Endothelial cell of umbilical vein (primary cell): Measurements from ENCODE around the gene SRRD. TPM values are rescaled to one million over a fixed set of nuclear protein-coding genes. Genes with fewer than 3 reads are reported as not detected.
A peak's percentile ranks its signal among the peaks of the same experiment; 100 is the strongest.

Source experiments
- BruUV-seq: library from RNA; stranded (reverse); fragments of 400-500 nt; replicated peaks from 2 replicates; lab custom pipeline; 2021; lab: Mats Ljungman, UMichigan
- CTCF ChIA-PET: fragments of 300-600, 350-600 bp; sonication (Branson Sonifier 250); formaldehyde crosslinking; loops from one replicate; lab custom pipeline; 2021; ENCODE audit warnings: antibody characterized with exemption, inconsistent platforms; lab: Charles Lee
- POLR2A ChIA-PET: fragments of 300-600, 350-600 bp; sonication (Branson Sonifier 250); formaldehyde crosslinking; loops from one replicate; lab custom pipeline; 2021; ENCODE audit warnings: antibody characterized with exemption, inconsistent platforms; lab: Charles Lee
- DNase-seq: peaks from one replicate; pipeline ENCODE4 v3.0.0-alpha.2; 2011; ENCODE audit warnings: low read depth, low spot score
- FAIRE-seq: peaks from 2 replicates; lab custom pipeline; 2011; peaks lifted over from hg19 to GRCh38; lab: Jason Lieb, UNC
- H2AFZ ChIP-seq: 2 replicates; pipeline ENCODE4 v1.6.0; 2012; ENCODE audit warnings: low read depth, low read length, control low read depth, inconsistent platforms
- H3K27ac ChIP-seq: 2 replicates; pipeline ENCODE4 v1.5.1; 2011; ENCODE audit warnings: low read depth, mild to moderate bottlenecking, control low read depth, low read length, moderate library complexity; ENCODE audit not compliant: insufficient read depth
- H3K27me3 ChIP-seq, 2 experiments: 2 replicates each; pipeline versions ENCODE4 v1.6.0 to v1.6.1; 2011; ENCODE audit warnings: low read length in 2 of 2, mixed read lengths in 1 of 2; ENCODE audit not compliant: control insufficient read depth in 2 of 2, insufficient read depth in 2 of 2
- H3K36me3 ChIP-seq, 2 experiments: 2 replicates in 1 of 2; 3 replicates in 1 of 2; pipeline ENCODE4 v1.5.1; 2011; ENCODE audit warnings: low read length in 2 of 2, mild to moderate bottlenecking in 1 of 2, moderate library complexity in 1 of 2; ENCODE audit not compliant: control insufficient read depth in 2 of 2, insufficient read depth in 2 of 2; ENCODE audit errors: extremely low read depth in 1 of 2
- H3K4me1 ChIP-seq: 3 replicates; pipeline ENCODE4 v1.5.1; 2011; ENCODE audit warnings: mild to moderate bottlenecking, low read length; ENCODE audit not compliant: control insufficient read depth, insufficient read depth; ENCODE audit errors: extremely low read depth
- H3K4me2 ChIP-seq: 2 replicates; pipeline ENCODE4 v1.6.1; 2011; ENCODE audit warnings: low read length, control low read depth, mixed read lengths; ENCODE audit not compliant: insufficient read depth
- H3K4me3 ChIP-seq, 3 experiments: fragments of 200-600 bp in 1 of 3; sonication (generic), shearing (Covaris generic) in 1 of 3; replicated peaks in 1 of 3; 2 replicates each; pipeline ENCODE4 v1.5.1; 2011 to 2016; ENCODE audit warnings: control low read depth in 3 of 3, low read length in 3 of 3, mild to moderate bottlenecking in 2 of 3, inconsistent platforms in 1 of 3, low read depth in 1 of 3, moderate library complexity in 1 of 3; ENCODE audit not compliant: insufficient read depth in 1 of 3
- H3K79me2 ChIP-seq: 2 replicates; pipeline ENCODE4 v1.6.0; 2012; ENCODE audit warnings: low read length, inconsistent platforms; ENCODE audit not compliant: control insufficient read depth, insufficient read depth
- H3K9ac ChIP-seq: replicated peaks from 2 replicates; pipeline ENCODE3; 2011; ENCODE audit warnings: low read length, control low read depth; ENCODE audit not compliant: insufficient read depth; ENCODE audit errors: extremely low read depth
- H3K9me1 ChIP-seq: replicated peaks from 3 replicates; pipeline ENCODE4 v1.6.0; 2011; ENCODE audit warnings: mild to moderate bottlenecking, low read length; ENCODE audit not compliant: control insufficient read depth, insufficient read depth; ENCODE audit errors: extremely low read depth
- H3K9me3 ChIP-seq: replicated peaks from 2 replicates; pipeline ENCODE4 v1.5.1; 2012; ENCODE audit warnings: low read length, inconsistent platforms; ENCODE audit not compliant: control insufficient read depth, insufficient read depth
- H4K20me1 ChIP-seq: replicated peaks from 2 replicates; pipeline ENCODE3; 2011; ENCODE audit warnings: mild to moderate bottlenecking, low read length; ENCODE audit not compliant: control insufficient read depth, insufficient read depth; ENCODE audit errors: extremely low read depth
- EZH2 ChIP-seq: IDR thresholded peaks from 2 replicates; pipeline ENCODE4 v1.6.1; 2012; ENCODE audit warnings: borderline replicate concordance, low read depth, mild to moderate bottlenecking, moderate library complexity, low read length, inconsistent platforms; ENCODE audit not compliant: severe bottlenecking
- FOS ChIP-seq: IDR thresholded peaks from 2 replicates; pipeline ENCODE4 v1.6.1; 2011; ENCODE audit warnings: mild to moderate bottlenecking, low read length, moderate library complexity, borderline replicate concordance; ENCODE audit not compliant: insufficient read depth
- GATA2 ChIP-seq: IDR thresholded peaks from 2 replicates; pipeline ENCODE4 v1.7.0; 2011; ENCODE audit warnings: low read depth, mild to moderate bottlenecking, moderate library complexity, mixed read lengths, low read length; ENCODE audit not compliant: insufficient read length, insufficient read depth
- JUN ChIP-seq: IDR thresholded peaks from 2 replicates; pipeline ENCODE4 v1.6.1; 2011; ENCODE audit warnings: borderline replicate concordance, low read depth; ENCODE audit not compliant: insufficient read length, insufficient read depth
- MYC ChIP-seq: IDR thresholded peaks from one replicate; pipeline ENCODE4 v1.6.1; 2011; ENCODE audit warnings: mild to moderate bottlenecking, low read depth, low read length
- POLR2A ChIP-seq: IDR thresholded peaks from 2 replicates; pipeline ENCODE4 v1.6.1; 2012; ENCODE audit warnings: low read depth, mild to moderate bottlenecking, control low read depth, low read length
- POLR2AphosphoS5 ChIP-seq: IDR thresholded peaks from 2 replicates; pipeline ENCODE4 v1.6.1; 2012; ENCODE audit warnings: low read depth, mild to moderate bottlenecking, control low read depth, low read length, moderate library complexity; ENCODE audit not compliant: insufficient read depth
- dilution Hi-C: fragments of 300-500 bp; cut with MboI; formaldehyde crosslinking; loops from one replicate; pipeline ENCODE4 v1.15.0; 2019; ENCODE audit warnings: low sequenced_read_pairs; ENCODE audit not compliant: extremely low pct_ligation_motif_present
- intact Hi-C: fragments of 100-400 bp; cut with micrococcal nuclease; formaldehyde crosslinking; loops from one replicate; pipeline ENCODE4 v1.10.0; 2022
- polyA plus RNA-seq, 4 experiments: library from polyadenylated mRNA; depleted of rRNA in 3 of 4; stranded (reverse) in 3 of 4; unstranded in 1 of 4; fragments of >200 nt; gene quantifications; 2 replicates each; pipeline versions ENCODE4 v1.2.1 to v1.2.3, GENCODE V29; 2011 to 2012; ENCODE audit warnings: missing spikeins in 1 of 4
- total RNA-seq: library from RNA; stranded (reverse); gene quantifications from 2 replicates; pipeline ENCODE4 v1.2.3, GENCODE V29; 2021
- TF ChIP-seq, protein P1 (sequence below), 2 donors: IDR thresholded peaks; 1 replicate in 1 of 2; 2 replicates in 1 of 2; pipeline ENCODE4 v1.5.1; 2011; ENCODE audit warnings: low read length in 2 of 2, mild to moderate bottlenecking in 2 of 2, moderate library complexity in 2 of 2, control low read depth in 1 of 2, inconsistent platforms in 1 of 2, low read depth in 1 of 2; ENCODE audit not compliant: insufficient read depth in 1 of 2; ENCODE audit errors: extremely low read depth in 1 of 2
- TF ChIP-seq, protein P2 (sequence below): IDR thresholded peaks from 2 replicates; pipeline ENCODE4 v1.6.1; 2011; ENCODE audit not compliant: insufficient read depth, insufficient read length

Gene SRRD
- total and polyA plus RNA-seq, 2 donors (not counting 3 experiments of a cell fraction or from before 2014, with no cell fraction given) = 23.4 to 24.2 TPM

DNA sequence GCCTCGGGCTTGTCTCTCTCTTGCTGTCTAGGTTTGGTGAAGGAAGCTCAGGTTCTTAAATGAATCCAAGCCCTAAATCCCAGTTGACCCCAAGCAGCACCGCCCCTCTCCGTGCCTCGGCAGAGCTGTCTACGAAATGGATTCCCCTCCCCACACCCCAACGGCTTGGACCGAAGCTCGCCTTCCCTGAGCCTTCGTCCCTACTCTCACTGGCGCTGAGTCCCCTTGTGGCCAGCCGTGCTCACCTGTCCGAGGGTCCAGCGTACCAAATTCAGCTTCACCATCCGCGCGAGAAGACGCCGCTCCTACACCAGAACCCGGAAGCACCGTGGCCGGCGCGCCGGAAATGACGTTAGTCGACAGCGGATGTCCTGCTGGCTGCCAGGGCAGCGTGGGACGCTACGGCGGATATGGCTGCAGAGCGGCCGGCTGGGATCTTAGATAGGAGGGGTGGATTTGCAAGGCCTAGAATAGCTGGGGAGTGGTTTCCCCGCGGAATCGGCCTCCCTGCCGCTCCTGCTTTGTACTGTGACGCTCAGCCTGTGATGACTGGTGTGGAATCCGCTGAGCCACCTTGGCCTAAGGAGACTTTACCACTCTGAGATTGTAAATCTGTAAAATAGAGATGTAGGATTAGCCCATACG is 28.6 kb downstream of the SRRD start, which contains the start of gene TFIP11:
Gene TFIP11, minus strand, starts transcription at position 325 of the 645 bp plus-strand sequence. CDS start 2,201 bp downstream, outside the sequence.
- Histone ChIP-seq H2AFZ (peak within 1 kb of the TSS; percentile 73), H3K9me3 (no peaks in the 10 kb centered on the region), H3K27me3 (no peaks in the 10 kb centered on the region), H3K36me3 (peaks cover 7 to 14% of the 10 kb centered on the region in 2 experiments), H3K4me3 (peak within 1 kb of the TSS; percentile 16 to 95 (median 88)), H3K4me1 (peaks cover 16% of the 10 kb centered on the region), H4K20me1 (no peaks in the 10 kb centered on the region), H3K9ac (peak within 1 kb of the TSS; percentile 89), H3K27ac (peak within 1 kb of the TSS; percentile 67), H3K79me2 (peaks cover 15% of the 10 kb centered on the region), H3K9me1 (no peaks in the 10 kb centered on the region), H3K4me2 (peak within 1 kb of the TSS; percentile 81)
- TF ChIP-seq POLR2AphosphoS5 (peak; percentile 85), FOS (no peak), POLR2A (peak; percentile 55), JUN (no peak), GATA2 (no peak), EZH2 (no peak), MYC (peak; percentile 80)
- TF ChIP-seq, protein P1, sequence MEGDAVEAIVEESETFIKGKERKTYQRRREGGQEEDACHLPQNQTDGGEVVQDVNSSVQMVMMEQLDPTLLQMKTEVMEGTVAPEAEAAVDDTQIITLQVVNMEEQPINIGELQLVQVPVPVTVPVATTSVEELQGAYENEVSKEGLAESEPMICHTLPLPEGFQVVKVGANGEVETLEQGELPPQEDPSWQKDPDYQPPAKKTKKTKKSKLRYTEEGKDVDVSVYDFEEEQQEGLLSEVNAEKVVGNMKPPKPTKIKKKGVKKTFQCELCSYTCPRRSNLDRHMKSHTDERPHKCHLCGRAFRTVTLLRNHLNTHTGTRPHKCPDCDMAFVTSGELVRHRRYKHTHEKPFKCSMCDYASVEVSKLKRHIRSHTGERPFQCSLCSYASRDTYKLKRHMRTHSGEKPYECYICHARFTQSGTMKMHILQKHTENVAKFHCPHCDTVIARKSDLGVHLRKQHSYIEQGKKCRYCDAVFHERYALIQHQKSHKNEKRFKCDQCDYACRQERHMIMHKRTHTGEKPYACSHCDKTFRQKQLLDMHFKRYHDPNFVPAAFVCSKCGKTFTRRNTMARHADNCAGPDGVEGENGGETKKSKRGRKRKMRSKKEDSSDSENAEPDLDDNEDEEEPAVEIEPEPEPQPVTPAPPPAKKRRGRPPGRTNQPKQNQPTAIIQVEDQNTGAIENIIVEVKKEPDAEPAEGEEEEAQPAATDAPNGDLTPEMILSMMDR (IDR thresholded peaks at IDR 0.05; ENCODE audit: extremely low read depth in 1 of 2, insufficient read depth in 1 of 2, low read depth in 1 of 2, low read length in 2 of 2) = no peak
- TF ChIP-seq, protein P2, sequence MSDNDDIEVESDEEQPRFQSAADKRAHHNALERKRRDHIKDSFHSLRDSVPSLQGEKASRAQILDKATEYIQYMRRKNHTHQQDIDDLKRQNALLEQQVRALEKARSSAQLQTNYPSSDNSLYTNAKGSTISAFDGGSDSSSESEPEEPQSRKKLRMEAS = peak; percentile 62
- DNase-seq = peak; percentile 95
- FAIRE-seq = peak; percentile 93
- ChIA-PET POLR2A (interaction anchor here (0.8 to 1.3 kb wide), 2 partner anchors 12 to 28 kb away, joined by 3 to 5 read pairs; no protein-coding TSS in a partner anchor), CTCF (interaction anchor here (1.3 to 1.4 kb wide), 2 partner anchors 9 to 12 kb away, joined by 5 to 11 read pairs; no protein-coding TSS in a partner anchor)
- BruUV-seq = no TSS peak
- dilution Hi-C loops (no loop called here), intact Hi-C loops (loop anchor here (1.0 to 2.0 kb wide), 2 partner anchors 12 to 75 kb away; no protein-coding TSS in a partner anchor)
